ENCODE measurements around the gene OSTF1.

DNA sequence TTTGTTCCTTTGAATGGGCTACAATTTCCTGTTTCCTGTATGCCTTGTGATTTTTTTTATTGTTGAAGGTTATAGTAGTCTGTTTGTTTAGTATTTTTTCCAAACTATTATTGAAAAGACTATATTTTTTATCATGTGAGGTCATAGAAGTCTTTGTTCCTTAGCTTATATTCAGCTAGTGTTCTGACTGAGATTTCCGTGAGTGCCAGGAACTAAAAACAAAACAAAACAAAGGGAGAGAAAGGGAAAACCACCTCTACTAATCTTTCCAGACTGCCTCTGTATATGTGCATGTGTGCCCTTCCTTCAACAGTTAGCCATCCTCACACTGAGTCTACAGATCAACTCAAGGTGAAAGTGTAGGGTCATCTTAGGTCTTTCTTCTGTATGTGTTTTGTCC, 79.0 kb downstream of the OSTF1 start:
- TF ChIP-seq, protein P1, sequence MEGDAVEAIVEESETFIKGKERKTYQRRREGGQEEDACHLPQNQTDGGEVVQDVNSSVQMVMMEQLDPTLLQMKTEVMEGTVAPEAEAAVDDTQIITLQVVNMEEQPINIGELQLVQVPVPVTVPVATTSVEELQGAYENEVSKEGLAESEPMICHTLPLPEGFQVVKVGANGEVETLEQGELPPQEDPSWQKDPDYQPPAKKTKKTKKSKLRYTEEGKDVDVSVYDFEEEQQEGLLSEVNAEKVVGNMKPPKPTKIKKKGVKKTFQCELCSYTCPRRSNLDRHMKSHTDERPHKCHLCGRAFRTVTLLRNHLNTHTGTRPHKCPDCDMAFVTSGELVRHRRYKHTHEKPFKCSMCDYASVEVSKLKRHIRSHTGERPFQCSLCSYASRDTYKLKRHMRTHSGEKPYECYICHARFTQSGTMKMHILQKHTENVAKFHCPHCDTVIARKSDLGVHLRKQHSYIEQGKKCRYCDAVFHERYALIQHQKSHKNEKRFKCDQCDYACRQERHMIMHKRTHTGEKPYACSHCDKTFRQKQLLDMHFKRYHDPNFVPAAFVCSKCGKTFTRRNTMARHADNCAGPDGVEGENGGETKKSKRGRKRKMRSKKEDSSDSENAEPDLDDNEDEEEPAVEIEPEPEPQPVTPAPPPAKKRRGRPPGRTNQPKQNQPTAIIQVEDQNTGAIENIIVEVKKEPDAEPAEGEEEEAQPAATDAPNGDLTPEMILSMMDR (IDR thresholded peaks at IDR 0.05): no peak
- TF ChIP-seq POLR2AphosphoS5 (IDR thresholded peaks at IDR 0.05): no peak
- TF ChIP-seq POLR2A (IDR thresholded peaks at IDR 0.05): no peak
- TF ChIP-seq EP300 (IDR thresholded peaks at IDR 0.05): no peak

Data from sigmoid colon (tissue), 4 donors.